Brain microvascular endothelial cell (primary cell): ENCODE data around the gene CEP350.
A peak's percentile ranks its signal among the peaks of the same experiment; 100 is the strongest.

Experiments used
- DNase-seq: peaks from one replicate; pipeline ENCODE4 v3.0.0-alpha.2; 2020
- H3K27ac ChIP-seq: fragments of 250-450 bp; sonication (Bioruptor Pico); 2 replicates; pipeline ENCODE4 v1.5.1; 2020; ENCODE audit warnings: mild to moderate bottlenecking, moderate library complexity
- H3K27me3 ChIP-seq: fragments of 250-450 bp; sonication (Bioruptor Pico); replicated peaks from 2 replicates; pipeline ENCODE4 v1.5.1; 2020; ENCODE audit warnings: mild to moderate bottlenecking
- H3K36me3 ChIP-seq: fragments of 250-450 bp; sonication (Bioruptor Pico); replicated peaks from 2 replicates; pipeline ENCODE4 v1.5.1; 2020; ENCODE audit warnings: mild to moderate bottlenecking
- H3K4me3 ChIP-seq: 2 replicates; pipeline ENCODE4 v1.5.1; 2011; ENCODE audit warnings: low read depth, mild to moderate bottlenecking, control low read depth, low read length, moderate library complexity
- CTCF ChIP-seq: IDR thresholded peaks from 2 replicates; pipeline ENCODE4 v1.5.1; 2011; ENCODE audit warnings: low read depth, mild to moderate bottlenecking, moderate library complexity, low read length, control low read depth, inconsistent platforms; ENCODE audit errors: missing control alignments
- in situ Hi-C: cut with HindIII; loops from 2 replicates; pipeline ENCODE4 v1.10.0; 2017; ENCODE audit warnings: low sequenced_read_pairs, low pct_ligation_motif_present

Gene CEP350

GRCh38 chr1:180042988-180043622, 88.5 kb downstream of the CEP350 start:
- peaks cover 12% of the 10 kb centered on the region for H3K36me3 ChIP-seq
- no peaks in the 10 kb centered on the region for H3K27me3 ChIP-seq
- H3K27ac ChIP-seq: peak overlapping the region; percentile 17
- H3K4me3 ChIP-seq: no peak overlapping the region
- DNase-seq: peak; percentile 42
- no peak for TF ChIP-seq CTCF
- in situ Hi-C loops: no loop called here

DNA sequence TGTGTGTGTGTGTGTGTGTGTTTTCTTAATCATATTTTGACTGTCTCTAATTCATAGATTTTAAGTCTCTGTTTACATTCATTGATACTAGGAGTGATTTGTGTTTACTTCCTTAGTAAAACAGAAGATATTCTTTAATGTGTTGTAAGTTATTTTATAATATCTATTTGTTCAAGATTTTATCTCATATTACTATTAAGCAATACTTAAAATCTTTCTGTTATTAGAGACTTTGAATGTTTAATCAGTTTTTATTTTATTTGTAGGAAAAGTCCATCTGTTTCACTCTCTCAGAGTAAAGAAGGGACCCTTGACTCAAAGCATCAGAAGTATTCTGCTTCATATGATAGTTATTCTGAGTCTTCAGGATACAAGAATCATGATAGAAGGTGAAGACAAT, 89.2 kb downstream of the CEP350 start:
- Histone ChIP-seq H3K27me3 (no peaks in the 10 kb centered on the region), H3K27ac (no peak overlapping the region), H3K4me3 (no peak overlapping the region), H3K36me3 (peaks cover 15% of the 10 kb centered on the region)
- no peak for DNase-seq
- TF ChIP-seq CTCF: no peak
- in situ Hi-C loops: no loop called here

- TF ChIP-seq CTCF: no peak
- no peak overlapping the region for H3K4me3 ChIP-seq
- H3K36me3 ChIP-seq: peaks cover 24% of the 10 kb centered on the region
- no peak for DNase-seq
- H3K27ac ChIP-seq: no peak overlapping the region
- H3K27me3 ChIP-seq: no peaks in the 10 kb centered on the region
- in situ Hi-C loops: no loop called here
Measured at GRCh38 chr1:180046674-180047073, 92.1 kb downstream of the CEP350 start.

GRCh38 chr1:180053594-180054567, 99.3 kb downstream of the CEP350 start:
- no peak for TF ChIP-seq CTCF
- in situ Hi-C loops: no loop called here
- Histone ChIP-seq H3K4me3 (no peak overlapping the region), H3K27me3 (no peaks in the 10 kb centered on the region), H3K36me3 (peaks cover 21% of the 10 kb centered on the region), H3K27ac (no peak overlapping the region)
- no peak for DNase-seq

DNA sequence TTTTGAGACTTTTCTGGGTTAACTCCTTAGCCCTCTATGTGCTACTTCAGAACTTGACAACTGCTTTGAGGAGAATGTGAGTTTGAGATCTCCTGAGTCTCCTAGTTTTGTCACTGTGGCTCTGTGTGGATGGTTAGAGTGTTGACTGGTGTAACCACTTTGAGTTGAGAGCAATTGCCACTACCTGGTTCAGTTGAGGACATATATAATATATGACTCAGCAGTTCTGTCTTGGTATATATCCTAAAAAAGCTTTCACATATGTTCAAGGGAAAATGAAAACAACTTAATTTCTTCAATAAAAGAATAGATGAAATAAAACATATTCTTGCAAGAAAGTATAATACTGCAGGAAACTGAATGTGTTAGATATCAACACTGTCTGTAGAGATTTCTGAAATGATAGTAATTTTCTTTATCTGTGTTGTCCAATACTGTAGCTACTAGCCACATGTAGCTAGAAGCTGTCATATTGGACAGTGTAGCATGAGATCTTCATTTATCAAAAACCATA, 103.3 kb downstream of the CEP350 start:
- no peak for TF ChIP-seq CTCF
- peaks cover 8% of the 10 kb centered on the region for H3K36me3 ChIP-seq
- no peak overlapping the region for H3K4me3 ChIP-seq
- H3K27ac ChIP-seq: no peak overlapping the region
- no peak for DNase-seq
- no peaks in the 10 kb centered on the region for H3K27me3 ChIP-seq
- in situ Hi-C loops: no loop called here
